Renal cortical epithelial cell (primary cell): ENCODE results near the gene SLC26A11. TPM values are rescaled to one million over a fixed set of nuclear protein-coding genes. Genes with fewer than 3 reads are reported as not detected.

ENCODE experiments used
- total RNA-seq: library from RNA; depleted of rRNA; stranded (reverse); fragments of >200 nt; gene quantifications from 2 replicates; pipeline ENCODE4 v1.2.3, GENCODE V29; 2014

The SLC26A11 gene
- total RNA-seq, 1 donor from 2014 or later = 26.0 TPM

Other genes with a start within 250 kb of the SLC26A11 start
- 30.4 and 257 TPM in 2 replicates for gene TBC1D16, start 184.6 kb upstream of the SLC26A11 start, total RNA-seq
- 1.4 and 23.4 TPM in 2 replicates for gene CCDC40, start 183.8 kb upstream of the SLC26A11 start, total RNA-seq
- 12.3 and 117 TPM in 2 replicates for gene GAA, start 118.8 kb upstream of the SLC26A11 start, total RNA-seq
- gene EIF4A3, start 73.3 kb upstream of the SLC26A11 start, total RNA-seq = 130 and 459 TPM in 2 replicates
- gene CARD14, start 50.4 kb upstream of the SLC26A11 start, total RNA-seq = 0.05 TPM in 1 of 2 replicates, not detected in the other
- gene SGSH, start 94 bp upstream of the SLC26A11 start, total RNA-seq = 4.0 and 30.1 TPM in 2 replicates
- gene RNF213, start 40.4 kb downstream of the SLC26A11 start, total RNA-seq = 182 and 763 TPM in 2 replicates
- gene ENDOV, start 194.7 kb downstream of the SLC26A11 start, total RNA-seq = 15.5 and 19.2 TPM in 2 replicates